T-helper 17 cell (primary cell): ENCODE results near the gene SDR9C7. TPM values are rescaled to one million over a fixed set of nuclear protein-coding genes. Genes with fewer than 3 reads are reported as not detected.
"Not testable (repeated sequence)": the region's sequence is repeated elsewhere in the genome, so short reads cannot be mapped to it uniquely, and the experiment has no call there.

ENCODE experiments used
- ATAC-seq: fragments of 150-1000 bp; cut with Tn5 transposase; 2 replicates; pipeline ENCODE4 v1.10.0; 2021; ENCODE audit warnings: mild to moderate bottlenecking, moderate library complexity
- DNase-seq, 3 donors: peaks; one replicate each; pipeline versions ENCODE4 v3.0.0 to v3.0.0-alpha.2; 2020 to 2021
- H3K9me3 ChIP-seq: one replicate; pipeline ENCODE4 v1.7.0; 2013; ENCODE audit warnings: low read length, mild to moderate bottlenecking; ENCODE audit not compliant: control insufficient read depth, poor library complexity, severe bottlenecking
- H3K27ac Mint-ChIP-seq: one replicate; pipeline ENCODE4 v1.8.0; 2022; ENCODE audit warnings: mild to moderate bottlenecking, moderate library complexity, mixed read lengths
- H3K27me3 Mint-ChIP-seq: one replicate; pipeline ENCODE4 v1.8.0; 2022; ENCODE audit warnings: mixed read lengths
- H3K36me3 Mint-ChIP-seq: one replicate; pipeline ENCODE4 v1.8.0; 2022; ENCODE audit warnings: low read depth, mixed read lengths
- H3K4me1 Mint-ChIP-seq: one replicate; pipeline ENCODE4 v1.8.0; 2022; ENCODE audit warnings: mild to moderate bottlenecking, mixed read lengths
- H3K4me3 Mint-ChIP-seq: one replicate; pipeline ENCODE4 v1.8.0; 2022; ENCODE audit warnings: mild to moderate bottlenecking, moderate library complexity, mixed read lengths
- total RNA-seq, 4 donors: library from RNA in 2 of 4; stranded (reverse) in 2 of 4; gene quantifications; one replicate each; pipeline ENCODE4 v1.2.3 and lab custom pipeline; 2022 to 2026

Gene SDR9C7
- total RNA-seq, 2 donors from 2014 or later = not detected

DNA sequence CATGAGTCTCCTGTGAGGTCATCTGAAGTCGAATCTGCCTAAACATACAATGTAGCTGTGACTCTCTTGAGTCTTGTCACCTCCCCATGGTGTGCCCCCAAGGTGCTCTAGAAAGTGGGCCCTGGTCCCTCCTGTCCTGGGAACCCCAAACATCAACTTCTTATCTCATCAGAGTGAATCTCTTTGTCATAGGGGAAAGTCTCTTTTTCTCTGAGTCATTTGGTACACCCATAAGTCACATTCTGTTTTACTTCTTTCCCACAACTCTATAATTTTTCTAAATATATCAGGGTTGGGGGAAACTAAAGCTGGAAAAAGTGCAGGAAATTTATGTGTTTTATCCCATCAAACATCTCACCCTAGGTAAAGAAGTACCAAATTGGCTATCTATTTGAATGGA lies 12.9 kb downstream of the SDR9C7 start:
- no peaks in the 10 kb centered on the region for H3K4me1 Mint-ChIP-seq
- ATAC-seq (no peak), DNase-seq (no peak)
- H3K27me3 Mint-ChIP-seq = peaks cover 11% of the 10 kb centered on the region
- no peaks in the 10 kb centered on the region for H3K36me3 Mint-ChIP-seq
- H3K9me3 ChIP-seq = peaks cover 4% of the 10 kb centered on the region
- H3K27ac Mint-ChIP-seq = no peak overlapping the region
- H3K4me3 Mint-ChIP-seq = no peak overlapping the region

DNA sequence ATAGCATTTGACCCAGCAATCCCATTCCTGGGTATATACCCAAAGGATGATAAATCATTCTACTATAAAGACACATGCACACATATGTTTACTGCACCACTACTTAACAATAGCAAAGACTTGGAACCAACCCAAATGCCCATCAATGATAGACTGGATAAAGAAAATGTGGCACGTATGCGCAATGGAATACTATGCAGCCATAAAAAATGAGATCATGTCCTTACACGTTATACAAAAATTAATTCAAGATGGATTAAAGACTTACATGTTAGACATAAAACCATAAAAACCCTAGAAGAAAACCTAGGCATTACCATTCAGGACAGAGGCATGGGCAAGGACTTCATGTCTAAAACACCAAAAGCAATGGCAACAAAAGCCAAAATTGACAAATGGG lies 16.1 kb downstream of the SDR9C7 start:
- H3K9me3 ChIP-seq, DNase-seq, H3K36me3 Mint-ChIP-seq, ATAC-seq, H3K4me3 Mint-ChIP-seq, H3K27ac Mint-ChIP-seq, H3K4me1 Mint-ChIP-seq: not testable (repeated sequence)
- peaks cover 17% of the 10 kb centered on the region for H3K27me3 Mint-ChIP-seq

DNA sequence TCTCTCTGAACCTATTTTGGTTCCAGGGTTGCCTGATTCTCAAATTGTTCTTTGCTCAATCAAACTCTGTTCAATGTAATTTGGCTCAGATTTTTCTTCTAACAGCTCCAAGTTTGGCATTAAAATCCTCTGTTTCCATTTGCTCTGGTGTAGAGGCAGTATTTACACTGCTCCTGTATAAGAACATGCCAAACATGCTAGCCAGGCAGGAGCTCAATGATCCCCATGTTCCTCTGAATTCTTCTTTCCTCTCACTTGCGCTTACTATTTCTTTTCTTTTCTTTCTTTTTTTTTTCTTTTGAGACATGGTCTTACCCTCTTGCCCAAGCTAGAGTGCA lies 17.2 kb downstream of the SDR9C7 start:
- no peaks in the 10 kb centered on the region for H3K36me3 Mint-ChIP-seq
- ATAC-seq (no peak), DNase-seq (no peak)
- H3K4me3 Mint-ChIP-seq = no peak overlapping the region
- H3K9me3 ChIP-seq = peaks cover 4% of the 10 kb centered on the region
- H3K27me3 Mint-ChIP-seq = peaks cover 19% of the 10 kb centered on the region
- no peak overlapping the region for H3K27ac Mint-ChIP-seq
- no peaks in the 10 kb centered on the region for H3K4me1 Mint-ChIP-seq

DNA sequence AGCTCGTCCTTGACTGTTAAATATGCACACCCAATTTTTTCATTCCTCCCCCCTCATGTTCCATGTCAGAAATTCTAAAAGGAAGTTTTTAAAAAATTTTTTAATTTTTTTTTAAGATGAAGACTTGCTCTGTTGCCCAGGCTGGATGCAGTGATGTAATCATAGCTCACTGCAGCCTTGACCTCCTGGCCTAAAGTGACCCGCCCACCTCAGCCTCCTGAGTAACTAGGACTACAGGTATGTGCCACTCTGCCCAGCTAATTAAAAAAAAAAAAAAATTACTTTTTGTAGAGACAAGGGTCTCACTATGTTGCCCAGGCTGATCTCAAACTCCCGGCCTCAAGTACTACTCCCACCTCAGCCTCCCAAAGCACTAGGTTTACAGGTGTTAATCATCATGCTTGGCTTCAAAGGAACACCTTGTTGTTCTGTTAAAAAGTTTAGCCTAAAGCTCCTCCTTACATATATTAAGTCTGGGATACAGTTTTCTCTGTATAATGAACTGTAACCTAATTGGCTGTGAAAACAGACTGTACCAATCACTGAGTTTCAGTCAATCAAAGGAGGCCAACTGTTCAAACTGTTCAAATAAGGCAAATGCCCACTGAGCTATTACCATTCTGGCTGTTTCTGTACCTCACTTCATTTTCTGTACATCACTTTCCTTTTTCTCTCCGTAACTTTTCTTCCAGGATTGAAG lies 17.8 kb downstream of the SDR9C7 start:
- DNase-seq = no peak
- Mint-ChIP-seq H3K4me3 (no peak overlapping the region), H3K4me1 (no peaks in the 10 kb centered on the region), H3K27me3 (peaks cover 25% of the 10 kb centered on the region), H3K36me3 (peaks cover 1% of the 10 kb centered on the region), H3K27ac (no peak overlapping the region)
- H3K9me3 ChIP-seq = peaks cover 4% of the 10 kb centered on the region
- no peak for ATAC-seq

GRCh38 chr12:56914724-56915123 lies 19.5 kb downstream of the SDR9C7 start:
- H3K27me3 Mint-ChIP-seq = peaks cover 30% of the 10 kb centered on the region
- ATAC-seq (no peak), DNase-seq (no peak)
- no peak overlapping the region for H3K4me3 Mint-ChIP-seq
- H3K4me1 Mint-ChIP-seq = no peaks in the 10 kb centered on the region
- H3K9me3 ChIP-seq = no peaks in the 10 kb centered on the region
- no peak overlapping the region for H3K27ac Mint-ChIP-seq
- peaks cover 4% of the 10 kb centered on the region for H3K36me3 Mint-ChIP-seq

DNA sequence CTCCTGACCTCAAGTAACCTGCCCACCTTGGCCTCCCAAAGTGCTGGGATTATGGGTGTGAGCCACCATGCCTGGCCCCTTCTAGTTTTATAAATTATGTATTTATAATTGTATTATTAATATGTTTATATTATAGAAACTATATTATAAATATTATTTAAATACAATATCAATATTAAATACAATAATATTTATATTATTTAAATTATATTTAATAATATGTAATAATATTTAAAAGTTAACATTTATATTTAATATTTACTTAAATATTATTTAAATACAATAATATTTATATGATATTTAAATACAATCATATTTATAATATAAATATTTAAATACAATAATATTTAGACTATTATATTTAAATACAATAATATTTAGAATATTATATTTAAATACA lies 20.0 kb downstream of the SDR9C7 start:
- DNase-seq (no peak), ATAC-seq (no peak)
- H3K4me3 Mint-ChIP-seq = no peak overlapping the region
- H3K27ac Mint-ChIP-seq = no peak overlapping the region
- peaks cover 4% of the 10 kb centered on the region for H3K36me3 Mint-ChIP-seq
- peaks cover 30% of the 10 kb centered on the region for H3K27me3 Mint-ChIP-seq
- no peaks in the 10 kb centered on the region for H3K4me1 Mint-ChIP-seq
- no peaks in the 10 kb centered on the region for H3K9me3 ChIP-seq

GRCh38 chr12:56909403-56909802 lies 24.8 kb downstream of the SDR9C7 start:
- not testable (repeated sequence) for H3K27ac Mint-ChIP-seq, H3K36me3 Mint-ChIP-seq, H3K4me3 Mint-ChIP-seq, H3K4me1 Mint-ChIP-seq, ATAC-seq, DNase-seq, H3K9me3 ChIP-seq
- peaks cover 12% of the 10 kb centered on the region for H3K27me3 Mint-ChIP-seq

- Mint-ChIP-seq H3K27me3 (peaks cover 12% of the 10 kb centered on the region), H3K27ac (no peak overlapping the region), H3K36me3 (peaks cover 4% of the 10 kb centered on the region), H3K4me1 (no peaks in the 10 kb centered on the region), H3K4me3 (no peak overlapping the region)
- H3K9me3 ChIP-seq = no peaks in the 10 kb centered on the region
- no peak for DNase-seq
- ATAC-seq = no peak
Measured at GRCh38 chr12:56908136-56908535, 26.1 kb downstream of the SDR9C7 start.

- Mint-ChIP-seq H3K4me3 (no peak overlapping the region), H3K27me3 (no peaks in the 10 kb centered on the region), H3K36me3 (no peaks in the 10 kb centered on the region), H3K27ac (no peak overlapping the region), H3K4me1 (no peaks in the 10 kb centered on the region)
- DNase-seq (no peak), ATAC-seq (no peak)
- H3K9me3 ChIP-seq = no peaks in the 10 kb centered on the region
Measured at GRCh38 chr12:56905852-56906251, 28.4 kb downstream of the SDR9C7 start.

GRCh38 chr12:56903374-56903773 lies 30.8 kb downstream of the SDR9C7 start:
- peaks cover 7% of the 10 kb centered on the region for H3K9me3 ChIP-seq
- ATAC-seq = no peak
- Mint-ChIP-seq H3K4me1 (no peaks in the 10 kb centered on the region), H3K4me3 (no peak overlapping the region), H3K27me3 (no peaks in the 10 kb centered on the region), H3K27ac (no peak overlapping the region), H3K36me3 (no peaks in the 10 kb centered on the region)
- DNase-seq = no peak

DNA sequence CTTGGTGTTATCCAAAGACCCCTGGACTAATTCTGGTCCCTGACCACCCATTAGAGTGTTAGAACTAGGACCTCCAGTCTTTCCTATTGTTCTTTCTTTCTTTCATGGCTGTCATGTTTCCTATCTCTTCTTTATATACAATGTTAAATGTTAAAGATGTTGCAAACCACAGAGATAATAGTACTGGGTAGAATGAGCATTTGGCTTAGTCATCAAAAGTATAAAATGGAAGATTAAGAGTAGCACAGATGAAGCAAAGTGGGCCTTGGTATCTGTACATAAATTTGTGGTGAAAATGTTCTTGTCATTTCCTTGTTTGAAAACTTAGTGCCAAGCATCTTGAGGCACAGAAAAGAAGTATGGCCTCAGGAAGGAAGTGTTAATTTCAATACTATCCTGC lies 32.9 kb downstream of the SDR9C7 start:
- not testable (repeated sequence) for H3K4me1 Mint-ChIP-seq, H3K27me3 Mint-ChIP-seq, ATAC-seq, DNase-seq, H3K36me3 Mint-ChIP-seq, H3K9me3 ChIP-seq, H3K27ac Mint-ChIP-seq, H3K4me3 Mint-ChIP-seq

DNA sequence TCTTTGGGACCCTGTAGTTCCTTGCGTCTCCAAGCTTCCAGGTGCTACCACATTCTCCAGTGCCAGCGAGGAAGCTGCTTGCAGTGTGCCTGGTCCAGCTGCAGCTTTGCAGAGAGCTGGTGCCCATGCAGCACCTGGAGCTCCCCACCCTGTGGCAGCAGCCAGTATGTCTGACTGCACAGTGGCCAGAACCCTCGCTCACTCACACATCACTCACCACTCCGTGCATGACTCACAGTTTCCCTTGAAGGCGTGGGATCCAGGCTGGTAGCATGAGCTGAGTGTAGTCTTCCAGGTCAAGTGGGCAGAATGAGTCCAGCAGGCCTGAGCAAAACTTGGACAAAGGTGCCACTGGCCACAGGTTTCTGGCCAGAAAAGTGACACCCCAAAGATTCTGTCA lies 33.6 kb downstream of the SDR9C7 start:
- DNase-seq = no peak
- peaks cover 7% of the 10 kb centered on the region for H3K9me3 ChIP-seq
- H3K4me1 Mint-ChIP-seq = no peaks in the 10 kb centered on the region
- ATAC-seq = no peak
- peaks cover 5% of the 10 kb centered on the region for H3K36me3 Mint-ChIP-seq
- no peak overlapping the region for H3K27ac Mint-ChIP-seq
- H3K27me3 Mint-ChIP-seq = peaks cover 9% of the 10 kb centered on the region
- no peak overlapping the region for H3K4me3 Mint-ChIP-seq

DNA sequence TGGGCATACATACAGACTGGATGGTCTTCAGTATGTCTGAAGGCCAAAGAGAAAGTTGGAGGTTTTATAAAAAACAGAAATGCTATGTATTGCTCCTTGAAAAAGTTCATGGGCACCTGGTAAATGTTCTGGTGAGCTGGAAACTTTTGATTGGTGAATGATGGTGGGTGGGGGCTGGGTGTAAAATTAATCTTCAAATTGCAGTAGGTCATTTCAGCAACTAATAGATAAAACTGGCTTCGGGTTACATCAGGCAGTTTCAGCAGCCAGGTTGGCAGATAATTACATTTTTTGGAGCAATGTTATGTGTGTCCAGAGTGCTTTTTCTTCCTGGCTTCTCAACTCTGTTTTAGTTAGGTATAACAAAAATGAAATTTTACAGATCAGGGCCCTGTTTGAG lies 35.3 kb downstream of the SDR9C7 start:
- ATAC-seq (no peak), DNase-seq (no peak)
- H3K9me3 ChIP-seq = peaks cover 7% of the 10 kb centered on the region
- H3K4me1 Mint-ChIP-seq = no peaks in the 10 kb centered on the region
- H3K36me3 Mint-ChIP-seq = peaks cover 5% of the 10 kb centered on the region
- no peak overlapping the region for H3K4me3 Mint-ChIP-seq
- no peak overlapping the region for H3K27ac Mint-ChIP-seq
- peaks cover 9% of the 10 kb centered on the region for H3K27me3 Mint-ChIP-seq

GRCh38 chr12:56897844-56898361 lies 36.3 kb downstream of the SDR9C7 start:
- no peaks in the 10 kb centered on the region for H3K4me1 Mint-ChIP-seq
- no peak overlapping the region for H3K27ac Mint-ChIP-seq
- peaks cover 7% of the 10 kb centered on the region for H3K9me3 ChIP-seq
- H3K36me3 Mint-ChIP-seq = peaks cover 5% of the 10 kb centered on the region
- ATAC-seq (no peak), DNase-seq (no peak)
- no peak overlapping the region for H3K4me3 Mint-ChIP-seq
- H3K27me3 Mint-ChIP-seq = peaks cover 9% of the 10 kb centered on the region
